GM12878 (cell line): ENCODE results near the gene AFF1. TPM values are rescaled to one million over a fixed set of nuclear protein-coding genes. Genes with fewer than 3 reads are reported as not detected.

Experiments
- ATAC-seq: fragments of 200-7000 bp; cut with Tn5 transposase; 3 replicates; pipeline ENCODE4 v1.9.1; 2020; ENCODE audit warnings: mild to moderate bottlenecking, moderate library complexity
- BruUV-seq: library from RNA; stranded (reverse); fragments of 400-500 nt; replicated peaks from 2 replicates; lab custom pipeline; 2021; lab: Mats Ljungman, UMichigan
- CTCF ChIA-PET: fragments of 300-600 bp; sonication (Branson Sonifier 250); formaldehyde crosslinking; extraction: SDS; loops from one replicate; lab custom pipeline; 2021; ENCODE audit warnings: inconsistent platforms; lab: Yijun Ruan, JAX
- POLR2A ChIA-PET: fragments of 350-600 bp; formaldehyde crosslinking; extraction: SDS; loops from one replicate; lab custom pipeline; 2021; ENCODE audit warnings: inconsistent platforms; lab: Charles Lee
- RAD21 ChIA-PET: fragments of 300-600 bp; sonication (Branson Sonifier 250); formaldehyde crosslinking; loops from one replicate; lab custom pipeline; 2023; ENCODE audit warnings: antibody characterized with exemption; ENCODE audit not compliant: unreplicated experiment; lab: Charles Lee
- SMC1A ChIA-PET: fragments of 300-600 bp; sonication (Branson Sonifier 250); formaldehyde crosslinking; loops from one replicate; lab custom pipeline; 2023; ENCODE audit not compliant: unreplicated experiment, uncharacterized antibody; lab: Charles Lee
- DNase-seq: peaks from one replicate; pipeline ENCODE4 v3.0.0-alpha.2; 2011; ENCODE audit warnings: low read depth, low spot score
- FAIRE-seq: peaks from 3 replicates; lab custom pipeline; 2011; peaks lifted over from hg19 to GRCh38; lab: Jason Lieb, UNC
- H2AFZ ChIP-seq: 2 replicates; pipeline ENCODE4 v1.6.0; 2011; ENCODE audit warnings: low read depth, low read length, control low read depth; ENCODE audit not compliant: control insufficient read depth
- H3K27ac ChIP-seq: 2 replicates; pipeline ENCODE4 v1.5.1; 2011; ENCODE audit warnings: control low read depth; ENCODE audit not compliant: control insufficient read depth, insufficient read depth
- H3K27me3 ChIP-seq, 2 experiments: replicated peaks in 1 of 2; 2 replicates each; pipeline versions ENCODE4 v1.6.0 to v1.6.1; 2011; ENCODE audit warnings: low read length in 1 of 2; ENCODE audit not compliant: control insufficient read depth in 2 of 2, insufficient read depth in 2 of 2
- H3K36me3 ChIP-seq, 2 experiments: 2 replicates each; pipeline ENCODE4 v1.5.1; 2011; ENCODE audit warnings: low read length in 1 of 2; ENCODE audit not compliant: control insufficient read depth in 2 of 2, insufficient read depth in 2 of 2
- H3K4me1 ChIP-seq: 2 replicates; pipeline ENCODE4 v1.6.1; 2011; ENCODE audit warnings: mild to moderate bottlenecking, low read length, moderate library complexity, mixed read lengths; ENCODE audit not compliant: control insufficient read depth, insufficient read depth
- H3K4me2 ChIP-seq: 2 replicates; pipeline ENCODE4 v1.6.0; 2011; ENCODE audit warnings: control low read depth; ENCODE audit not compliant: control insufficient read depth, insufficient read depth
- H3K4me3 ChIP-seq: fragments of 200-600 bp; sonication (generic); 2 replicates; pipeline ENCODE4 v1.5.1; 2016
- H3K79me2 ChIP-seq: 2 replicates; pipeline ENCODE4 v1.6.0; 2011; ENCODE audit warnings: low read length; ENCODE audit not compliant: control insufficient read depth, insufficient read depth
- H3K9ac ChIP-seq: 2 replicates; pipeline ENCODE4 v1.8.0; 2011; ENCODE audit warnings: low read length, control low read depth, mixed read lengths; ENCODE audit not compliant: control insufficient read depth, insufficient read depth
- H3K9me3 ChIP-seq: replicated peaks from 3 replicates; pipeline ENCODE4 v1.5.1; 2011; ENCODE audit warnings: mild to moderate bottlenecking, low read length; ENCODE audit not compliant: control insufficient read depth, insufficient read depth
- H4K20me1 ChIP-seq: 2 replicates; pipeline ENCODE4 v1.6.0; 2011; ENCODE audit not compliant: control insufficient read depth, insufficient read depth
- FOS ChIP-seq: IDR thresholded peaks from 3 replicates; pipeline ENCODE4 v1.6.1; 2011; ENCODE audit warnings: borderline replicate concordance; ENCODE audit not compliant: insufficient read length; ENCODE audit errors: extremely low read depth
- LARP7 ChIP-seq: fragments of 450-650 bp; IDR thresholded peaks from 2 replicates; pipeline ENCODE4 v1.6.1; 2017; ENCODE audit warnings: mild to moderate bottlenecking
- NR2F1 ChIP-seq: fragments of 450-650 bp; conservative IDR thresholded peaks from 2 replicates; pipeline ENCODE4 v1.6.1; 2017; ENCODE audit warnings: mild to moderate bottlenecking
- PRDM15 ChIP-seq: fragments of 450-650 bp; formaldehyde crosslinking; IDR thresholded peaks from 2 replicates; pipeline ENCODE4 v1.4.0; 2020; ENCODE audit warnings: mild to moderate bottlenecking, moderate library complexity
- SP1 ChIP-seq: IDR thresholded peaks from one replicate; pipeline ENCODE4 v1.6.1; 2011; ENCODE audit warnings: low read depth, low read length
- TAF1 ChIP-seq: IDR thresholded peaks from 2 replicates; pipeline ENCODE4 v1.6.1; 2011; ENCODE audit warnings: mild to moderate bottlenecking, low read depth, low read length, borderline replicate concordance
- WGBS: methylation state at CpG from one replicate; pipeline ENCODE4 v1.1.6; 2016; ENCODE audit warnings: low lambda C conversion rate; ENCODE audit not compliant: insufficient replicate concordance, insufficient coverage; ENCODE audit errors: missing lambda C conversion rate; 5-methylcytosine and 5-hydroxymethylcytosine counted together
- in situ Hi-C: fragments of 300-500 bp; cut with MboI; formaldehyde crosslinking; loops from 9 replicates; pipeline ENCODE4 v1.14.3; 2018; ENCODE audit warnings: mixed read lengths
- intact Hi-C: fragments of 100-400 bp; cut with micrococcal nuclease; formaldehyde crosslinking; loops from one replicate; pipeline ENCODE4 v1.14.2; 2022; ENCODE audit not compliant: unreplicated experiment
- polyA plus RNA-seq, 11 experiments: library from polyadenylated mRNA; depleted of rRNA in 4 of 11; unstranded in 6 of 11; stranded (reverse) in 5 of 11; fragments of >200 nt; fragmentation: Nextera tagmentation in 4 of 11; fragmentation: Illumina TruSeq in 1 of 11; extraction: Ambion mirVana in 4 of 11; extraction: Trizol in 1 of 11; gene quantifications; 1 replicate in 1 of 11; 2 replicates in 10 of 11; pipeline versions ENCODE4 v1.2.1 to v1.2.3, GENCODE V29; 2011 to 2016; ENCODE audit warnings: inconsistent platforms in 2 of 11, missing spikeins in 2 of 11, low read depth in 1 of 11
- total RNA-seq, 4 experiments: library from RNA; depleted of rRNA in 3 of 4; stranded (reverse); fragments of >200 nt in 3 of 4; fragmentation: Illumina TruSeq in 1 of 4; extraction: Trizol in 1 of 4; gene quantifications; 2 replicates each; pipeline versions ENCODE4 v1.2.1 to v1.2.3, GENCODE V29; 2013 to 2021

AFF1 gene
- total and polyA plus RNA-seq, 10 of the 15 experiments (the other 5 are each of a cell fraction or from before 2014, with no cell fraction given): 3.5 to 56.1 (median 21.5) TPM

GRCh38 chr4:87118421-87118820 is 183.6 kb downstream of the AFF1 start:
- no peak for TF ChIP-seq TAF1
- TF ChIP-seq LARP7: no peak
- TF ChIP-seq PRDM15 (CRISPR knock-in tag): no peak
- TF ChIP-seq NR2F1: no peak
- no peak for TF ChIP-seq SP1
- no peak for TF ChIP-seq FOS
- no TSS peak for BruUV-seq
- RAD21 ChIA-PET: interaction anchor here (1.0 to 1.1 kb wide), 2 partner anchors 20 to 196 kb away, joined by 3 to 7 read pairs; no protein-coding TSS in a partner anchor

More at GRCh38 chr4:87118421-87118820, 183.6 kb downstream of the AFF1 start:
- no peaks in the 10 kb centered on the region; the same call in 1 of the 2 replicates for H3K4me1 ChIP-seq
- ChIA-PET CTCF (interaction anchor here (0.6 to 4.6 kb wide), 5 partner anchors 27 to 320 kb away, joined by 3 to 21 read pairs (median 4); no protein-coding TSS in a partner anchor), SMC1A (interaction anchor here (0.8 to 3.7 kb wide), 8 partner anchors 8 to 215 kb away, joined by 3 to 19 read pairs (median 5); no protein-coding TSS in a partner anchor), POLR2A (interaction anchor here (0.6 to 1.5 kb wide), 2 partner anchors 46 to 196 kb away, joined by 3 to 4 read pairs; no protein-coding TSS in a partner anchor)
- intact Hi-C loops: no loop called here
- no peak overlapping the region for H2AFZ ChIP-seq
- H3K27me3 ChIP-seq: no peaks in the 10 kb centered on the region
- ATAC-seq (no peak), DNase-seq (no peak), FAIRE-seq (no peak)
- no peaks in the 10 kb centered on the region; the same call in 1 of the 2 replicates for H4K20me1 ChIP-seq
- no peak overlapping the region for H3K4me3 ChIP-seq
- 95% methylated on average over 1 of the region's 1 CpG for WGBS
- H3K4me2 ChIP-seq: no peak overlapping the region
- H3K9me3 ChIP-seq: no peaks in the 10 kb centered on the region; the same call in 2 of the 3 replicates
- H3K27ac ChIP-seq: no peak overlapping the region
- peaks cover 15% of the 10 kb centered on the region for H3K79me2 ChIP-seq
- no peak overlapping the region for H3K9ac ChIP-seq
- H3K36me3 ChIP-seq: peaks cover 17 to 51% of the 10 kb centered on the region in 2 experiments
- in situ Hi-C loops: no loop called here
